Caki2 (cell line): ENCODE data around the gene FAM217A. TPM values are rescaled to one million over a fixed set of nuclear protein-coding genes. Genes with fewer than 3 reads are reported as not detected.
"Not testable (repeated sequence)": the region's sequence is repeated elsewhere in the genome, so short reads cannot be mapped to it uniquely, and the experiment has no call there.

Source experiments
- DNase-seq: peaks from one replicate; pipeline ENCODE4 v3.0.0-alpha.2; 2015; ENCODE audit warnings: low read depth
- in situ Hi-C: cut with HindIII; loops from 2 replicates; pipeline ENCODE4 v1.10.0; 2016; ENCODE audit warnings: low sequenced_read_pairs, low pct_unique_long_range_greater_than_20kb, mixed read lengths
- total RNA-seq: library from RNA; depleted of rRNA; stranded (reverse); fragments of >200 nt; shearing (Covaris generic); gene quantifications from 2 replicates; pipeline ENCODE4 v1.2.3, GENCODE V29; 2014; ENCODE audit warnings: low replicate concordance

The FAM217A gene
- total RNA-seq, 1 experiment from 2014 or later: not detected

GRCh38 chr6:4093288-4093687, 14.4 kb upstream of the FAM217A start:
- DNase-seq: no peak
- in situ Hi-C loops: no loop called here

- in situ Hi-C loops: no loop called here
- no peak for DNase-seq
Measured at GRCh38 chr6:4091941-4092340, 13.0 kb upstream of the FAM217A start.

- DNase-seq, in situ Hi-C loops: not testable (repeated sequence)
Measured at GRCh38 chr6:4090043-4090442, 11.1 kb upstream of the FAM217A start.

GRCh38 chr6:4088704-4089103, 9.8 kb upstream of the FAM217A start:
- in situ Hi-C loops: no loop called here
- no peak for DNase-seq

- in situ Hi-C loops: no loop called here
- no peak for DNase-seq
Measured at GRCh38 chr6:4085332-4085700, 6.4 kb upstream of the FAM217A start.

- in situ Hi-C loops: no loop called here
- no peak for DNase-seq
Measured at GRCh38 chr6:4084444-4085331, 5.8 kb upstream of the FAM217A start.

- DNase-seq: no peak
- in situ Hi-C loops: no loop called here
Measured at GRCh38 chr6:4074478-4075235, 4.3 kb downstream of the FAM217A start.

GRCh38 chr6:4071330-4071729, 7.6 kb downstream of the FAM217A start:
- in situ Hi-C loops: no loop called here
- no peak for DNase-seq

GRCh38 chr6:4069199-4069598, 9.7 kb downstream of the FAM217A start:
- in situ Hi-C loops: no loop called here
- DNase-seq: no peak

- no peak for DNase-seq
- in situ Hi-C loops: no loop called here
Measured at GRCh38 chr6:4067673-4068072, 11.3 kb downstream of the FAM217A start.

- DNase-seq: no peak
- in situ Hi-C loops: no loop called here
Measured at GRCh38 chr6:4066029-4066755, 12.7 kb downstream of the FAM217A start.

GRCh38 chr6:4059115-4059777, 19.7 kb downstream of the FAM217A start:
- peak; percentile 40 for DNase-seq
- in situ Hi-C loops: no loop called here

- in situ Hi-C loops: no loop called here
- peak; percentile 17 for DNase-seq
Measured at GRCh38 chr6:4057036-4057435, 21.9 kb downstream of the FAM217A start.

GRCh38 chr6:4055420-4056041, 23.4 kb downstream of the FAM217A start:
- DNase-seq: peak; percentile 61
- in situ Hi-C loops: no loop called here

- in situ Hi-C loops: no loop called here
- DNase-seq: no peak
Measured at GRCh38 chr6:4049246-4049645, 29.7 kb downstream of the FAM217A start.

- in situ Hi-C loops: no loop called here
- DNase-seq: no peak
Measured at GRCh38 chr6:4041480-4041879, 37.5 kb downstream of the FAM217A start.

- no peak for DNase-seq
- in situ Hi-C loops: no loop called here
Measured at GRCh38 chr6:4039348-4039747, 39.6 kb downstream of the FAM217A start.

GRCh38 chr6:4036581-4036980, 42.4 kb downstream of the FAM217A start:
- in situ Hi-C loops: no loop called here
- DNase-seq: no peak
